ENCODE data around the gene AHRR. TPM values are rescaled to one million over a fixed set of nuclear protein-coding genes. Genes with fewer than 3 reads are reported as not detected.
"Not testable (repeated sequence)": the region's sequence is repeated elsewhere in the genome, so short reads cannot be mapped to it uniquely, and the experiment has no call there.

AHRR gene
- total RNA-seq, 1 donor from 2014 or later: 10.5 TPM

- peaks cover 2% of the 10 kb centered on the region for H3K36me3 Mint-ChIP-seq (ENCODE audit: low read depth, unreplicated experiment)
- H2AFZ ChIP-seq (ENCODE audit: low read depth, low read length): no peak overlapping the region
- peak overlapping the region; percentile 44 for H3K27ac Mint-ChIP-seq (ENCODE audit: unreplicated experiment)
- no peaks in the 10 kb centered on the region for H4K20me1 ChIP-seq (ENCODE audit: insufficient read depth, low read length)
- peaks cover 3% of the 10 kb centered on the region for H3K9me3 Mint-ChIP-seq (ENCODE audit: unreplicated experiment)
- no peaks in the 10 kb centered on the region for H3K36me3 ChIP-seq (ENCODE audit: insufficient read depth, low read length)
- no peak overlapping the region for H3K4me2 ChIP-seq (ENCODE audit: low read length)
- no peak overlapping the region for H3K4me3 Mint-ChIP-seq (ENCODE audit: unreplicated experiment)
- no peaks in the 10 kb centered on the region for H3K27me3 ChIP-seq (ENCODE audit: insufficient read depth, low read length)
- no peak for TF ChIP-seq CTCF (IDR thresholded peaks at IDR 0.05; ENCODE audit: insufficient read depth, low read depth, low read length)
- TF ChIP-seq EZH2 (IDR thresholded peaks at IDR 0.05; ENCODE audit: insufficient read depth, low read length): no peak
- no peaks in the 10 kb centered on the region for H3K9me3 ChIP-seq (ENCODE audit: insufficient read depth, low read depth, low read length)
- no peak overlapping the region for H3K27ac ChIP-seq (ENCODE audit: low read depth, low read length)
- H3K4me3 ChIP-seq (ENCODE audit: insufficient read depth, low read depth, low read length): no peak overlapping the region
- DNase-seq (ENCODE audit: low read depth) (no peak), FAIRE-seq (no peak)
- peaks cover 34% of the 10 kb centered on the region for H3K4me1 Mint-ChIP-seq (ENCODE audit: low read depth, unreplicated experiment)
- H3K79me2 ChIP-seq (ENCODE audit: insufficient read depth, low read length): no peaks in the 10 kb centered on the region
- no peaks in the 10 kb centered on the region for H3K27me3 Mint-ChIP-seq (ENCODE audit: low read depth, unreplicated experiment)
- H3K9ac ChIP-seq (ENCODE audit: low read length): no peak overlapping the region
- H3K4me1 ChIP-seq (ENCODE audit: insufficient read depth, low read length): peaks cover 52% of the 10 kb centered on the region
Measured at GRCh38 chr5:396531-396961, 75.0 kb downstream of the AHRR start.

- H3K9me3 ChIP-seq (ENCODE audit: insufficient read depth, low read depth, low read length); DNase-seq (ENCODE audit: low read depth); H2AFZ ChIP-seq (ENCODE audit: low read depth, low read length); H3K9me3 Mint-ChIP-seq (ENCODE audit: unreplicated experiment); H3K79me2 ChIP-seq (ENCODE audit: insufficient read depth, low read length); FAIRE-seq; H3K36me3 Mint-ChIP-seq (ENCODE audit: low read depth, unreplicated experiment); H3K4me3 Mint-ChIP-seq (ENCODE audit: unreplicated experiment); H3K4me3 ChIP-seq (ENCODE audit: insufficient read depth, low read depth, low read length); H3K27ac Mint-ChIP-seq (ENCODE audit: unreplicated experiment); H3K27me3 ChIP-seq (ENCODE audit: insufficient read depth, low read length); H3K4me2 ChIP-seq (ENCODE audit: low read length); H3K36me3 ChIP-seq (ENCODE audit: insufficient read depth, low read length); H4K20me1 ChIP-seq (ENCODE audit: insufficient read depth, low read length); H3K27me3 Mint-ChIP-seq (ENCODE audit: low read depth, unreplicated experiment): not testable (repeated sequence)
- peaks cover 28% of the 10 kb centered on the region for H3K4me1 Mint-ChIP-seq (ENCODE audit: low read depth, unreplicated experiment)
- Histone ChIP-seq H3K4me1 (ENCODE audit: insufficient read depth, low read length) (peaks cover 48% of the 10 kb centered on the region), H3K9ac (ENCODE audit: low read length) (peak overlapping the region; percentile 94), H3K27ac (ENCODE audit: low read depth, low read length) (peak overlapping the region; percentile 99)
Measured at GRCh38 chr5:398141-398474, 76.6 kb downstream of the AHRR start.

GRCh38 chr5:398475-399295 is 77.2 kb downstream of the AHRR start:
- H3K4me1 ChIP-seq (ENCODE audit: insufficient read depth, low read length): peaks cover 48% of the 10 kb centered on the region
- no peak overlapping the region for H3K4me3 Mint-ChIP-seq (ENCODE audit: unreplicated experiment)
- peak overlapping the region; percentile 80 for H3K4me2 ChIP-seq (ENCODE audit: low read length)
- H4K20me1 ChIP-seq (ENCODE audit: insufficient read depth, low read length): no peaks in the 10 kb centered on the region
- H3K79me2 ChIP-seq (ENCODE audit: insufficient read depth, low read length): no peaks in the 10 kb centered on the region
- peaks cover 9% of the 10 kb centered on the region for H3K36me3 Mint-ChIP-seq (ENCODE audit: low read depth, unreplicated experiment)
- H3K36me3 ChIP-seq (ENCODE audit: insufficient read depth, low read length): no peaks in the 10 kb centered on the region
- no peak for TF ChIP-seq EZH2 (IDR thresholded peaks at IDR 0.05; ENCODE audit: insufficient read depth, low read length)
- TF ChIP-seq CTCF (IDR thresholded peaks at IDR 0.05; ENCODE audit: insufficient read depth, low read depth, low read length): no peak
- no peak for FAIRE-seq
- H3K4me1 Mint-ChIP-seq (ENCODE audit: low read depth, unreplicated experiment): peaks cover 23% of the 10 kb centered on the region
- no peak overlapping the region for H2AFZ ChIP-seq (ENCODE audit: low read depth, low read length)
- no peaks in the 10 kb centered on the region for H3K27me3 ChIP-seq (ENCODE audit: insufficient read depth, low read length)
- H3K9ac ChIP-seq (ENCODE audit: low read length): peak overlapping the region; percentile 94
- H3K27ac Mint-ChIP-seq (ENCODE audit: unreplicated experiment): no peak overlapping the region
- H3K27ac ChIP-seq (ENCODE audit: low read depth, low read length): peak overlapping the region; percentile 99
- peaks cover 8% of the 10 kb centered on the region for H3K9me3 Mint-ChIP-seq (ENCODE audit: unreplicated experiment)
- DNase-seq (ENCODE audit: low read depth): no peak
- H3K27me3 Mint-ChIP-seq (ENCODE audit: low read depth, unreplicated experiment): peaks cover 3% of the 10 kb centered on the region
- H3K9me3 ChIP-seq (ENCODE audit: insufficient read depth, low read depth, low read length): no peaks in the 10 kb centered on the region
- no peak overlapping the region for H3K4me3 ChIP-seq (ENCODE audit: insufficient read depth, low read depth, low read length)
